GM19455 (cell line): Measurements from ENCODE around the gene COL21A1.

Experiments
- ATAC-seq: cut with Tn5 transposase; IDR thresholded peaks from one replicate; pipeline ENCODE4 v1.9.1; 2021; ENCODE audit not compliant: unreplicated experiment

The COL21A1 gene

DNA sequence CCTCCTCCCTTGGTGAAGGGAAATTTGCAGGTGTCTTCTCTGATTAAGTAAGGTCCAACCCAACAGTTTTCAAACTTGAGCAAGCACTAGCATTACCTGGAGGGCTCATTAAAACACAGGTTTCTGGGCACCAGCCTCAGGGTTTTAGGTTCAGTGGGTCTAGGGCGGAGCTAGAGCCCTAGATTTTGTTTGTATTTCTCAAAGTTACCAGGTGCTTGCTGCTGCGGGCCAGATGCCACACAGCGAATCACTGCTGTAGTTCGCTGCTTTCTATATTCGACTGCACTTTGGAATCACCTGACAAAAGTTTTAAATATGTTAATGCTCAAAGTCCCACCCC is 869 bp downstream of the COL21A1 start:
- ATAC-seq, result no peak

DNA sequence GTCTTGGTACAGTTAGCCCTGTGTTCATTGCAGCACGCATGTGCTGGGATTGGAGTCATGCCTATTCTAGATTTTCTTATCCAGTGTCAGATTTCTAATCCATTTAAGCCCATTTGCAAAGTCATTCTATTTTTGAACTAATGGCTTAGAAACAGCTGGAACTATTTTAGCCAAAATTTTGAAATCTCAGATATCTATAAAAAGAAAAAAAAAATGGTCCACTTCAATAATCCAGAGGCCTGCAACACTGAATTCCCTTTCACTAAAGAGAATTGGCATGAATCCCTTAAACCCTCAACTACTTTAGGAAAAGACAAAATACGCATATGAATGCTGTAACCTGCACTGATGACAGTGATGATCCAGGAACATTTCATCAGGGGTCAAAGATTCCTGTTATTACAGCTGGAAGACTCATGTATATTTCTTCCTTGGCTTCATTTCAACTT is 1.5 kb downstream of the COL21A1 start:
- no peak for ATAC-seq

DNA sequence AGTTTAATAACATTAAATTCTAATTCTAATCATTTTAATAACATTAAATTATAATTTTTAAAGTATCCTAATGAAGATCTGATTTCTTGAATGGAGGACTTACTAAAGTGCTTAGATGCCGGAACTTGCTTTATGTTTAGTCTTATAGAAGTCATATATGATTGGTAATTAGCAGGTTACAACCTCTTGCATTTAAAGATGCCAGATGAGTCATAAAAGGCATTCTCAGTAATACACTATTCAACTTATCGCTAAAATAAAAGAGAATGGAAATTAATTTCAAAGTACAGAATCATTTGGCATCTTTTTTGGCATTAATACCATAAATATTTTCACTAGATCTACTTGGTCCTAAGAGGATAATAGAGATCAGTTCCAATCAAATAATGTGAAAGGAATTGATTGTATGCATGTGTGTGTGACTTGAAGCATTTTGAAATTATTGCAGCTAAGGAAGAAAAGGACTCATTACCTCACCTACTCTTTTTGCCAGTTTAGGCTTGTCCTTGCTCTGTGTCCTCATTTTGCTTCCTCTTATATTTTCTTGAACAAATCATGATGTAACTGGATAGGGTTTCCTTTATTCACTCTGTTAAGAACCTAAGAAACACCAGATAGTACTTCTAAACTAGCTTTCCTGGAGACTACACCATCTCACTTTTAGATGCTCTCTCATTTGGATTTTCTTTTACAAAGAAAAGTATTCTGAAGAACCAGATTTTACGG is 2.7 kb downstream of the COL21A1 start:
- ATAC-seq, result no peak

DNA sequence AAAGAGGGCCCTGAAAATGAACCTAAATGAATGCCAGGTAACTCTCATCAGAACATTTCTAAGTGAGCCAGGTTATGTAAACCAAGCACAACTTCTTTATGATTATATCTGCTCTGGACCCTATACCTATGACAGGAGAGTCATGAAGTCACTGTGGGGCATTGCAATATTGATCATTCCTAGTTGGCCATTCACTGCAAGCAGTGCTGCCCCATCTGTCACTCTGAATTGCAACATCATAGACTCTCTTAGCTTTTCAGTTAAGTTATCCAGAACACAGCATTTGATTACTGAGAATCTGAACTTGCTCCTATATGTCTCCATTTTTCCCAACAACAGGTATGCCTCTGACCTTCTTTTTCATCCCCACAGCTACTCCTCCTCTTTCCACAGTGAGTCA is 3.3 kb downstream of the COL21A1 start:
- ATAC-seq, result no peak

DNA sequence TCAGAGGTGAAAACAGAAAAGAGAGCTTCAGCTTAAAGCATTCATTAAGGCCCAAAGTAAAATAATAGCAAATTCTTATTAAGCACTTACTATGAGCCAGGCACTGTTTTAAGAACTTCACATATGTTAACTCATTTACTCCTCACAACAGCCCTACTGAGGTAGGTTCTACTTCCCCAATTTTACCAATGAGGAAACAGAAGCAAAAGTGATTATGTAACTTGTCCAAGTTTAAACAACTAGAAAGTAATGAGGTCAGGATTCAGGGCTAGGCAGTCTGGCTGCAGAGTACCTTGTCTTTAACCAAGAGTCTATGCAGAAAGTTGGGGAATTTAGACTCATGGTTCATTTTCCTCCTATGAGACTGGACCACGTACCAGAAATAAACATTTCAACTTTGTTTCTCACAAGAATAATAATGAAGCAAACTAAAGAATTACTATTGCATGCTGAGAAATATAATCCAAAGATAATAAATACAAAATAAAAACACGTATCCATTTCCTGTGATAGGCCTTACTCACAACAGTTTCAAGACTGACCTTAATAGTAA is 3.8 kb downstream of the COL21A1 start:
- no peak for ATAC-seq

DNA sequence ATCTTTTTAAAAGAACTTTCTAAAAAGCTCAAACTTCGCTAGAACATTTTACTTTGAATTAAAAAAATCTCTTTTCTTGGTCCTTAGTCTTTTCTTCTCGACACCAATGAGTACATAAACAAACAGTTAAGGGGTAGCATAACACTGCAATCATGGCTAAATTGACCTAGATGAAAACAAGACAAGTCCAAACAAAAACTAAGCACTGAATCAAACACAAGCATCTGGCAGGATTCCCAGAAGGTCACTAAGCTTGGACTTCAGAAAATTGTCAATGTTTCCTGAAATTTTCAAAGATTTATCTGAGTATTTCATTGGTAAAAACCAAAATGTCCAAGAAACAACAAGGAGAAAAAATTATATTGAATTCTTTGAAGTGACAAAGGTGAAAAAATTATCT is 5.0 kb downstream of the COL21A1 start:
- no peak for ATAC-seq

DNA sequence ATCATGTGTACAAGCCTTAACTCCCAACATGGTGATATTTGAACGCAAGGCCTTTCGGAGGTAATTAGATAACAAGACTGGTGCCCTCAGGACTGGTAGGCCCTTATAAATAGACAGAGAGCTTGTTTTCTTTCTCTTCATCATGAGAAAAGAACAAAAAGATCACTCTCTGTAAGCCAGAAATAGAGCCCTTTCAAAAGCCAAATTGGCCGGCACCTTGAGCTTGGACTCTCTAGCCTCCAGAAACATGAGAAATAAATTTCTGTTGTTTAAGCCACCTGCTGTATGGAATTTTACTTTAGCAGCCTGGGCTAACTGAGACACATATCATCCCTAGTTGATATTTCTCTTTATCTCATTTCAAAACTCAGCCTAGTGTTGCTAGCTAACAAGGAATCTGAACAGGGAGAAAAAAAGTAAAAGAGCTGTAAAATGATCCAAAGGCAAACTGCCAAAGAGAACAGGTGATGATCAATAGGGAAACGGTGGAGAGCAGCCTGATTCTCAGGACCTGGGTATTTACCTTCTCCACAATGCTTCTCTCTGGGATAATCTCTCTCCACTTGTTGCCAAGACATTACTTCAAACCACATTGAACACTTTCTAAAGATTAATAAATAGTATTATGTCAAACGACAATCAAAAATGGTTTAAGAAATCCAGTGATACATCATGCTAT is 6.1 kb downstream of the COL21A1 start:
- ATAC-seq, result no peak

DNA sequence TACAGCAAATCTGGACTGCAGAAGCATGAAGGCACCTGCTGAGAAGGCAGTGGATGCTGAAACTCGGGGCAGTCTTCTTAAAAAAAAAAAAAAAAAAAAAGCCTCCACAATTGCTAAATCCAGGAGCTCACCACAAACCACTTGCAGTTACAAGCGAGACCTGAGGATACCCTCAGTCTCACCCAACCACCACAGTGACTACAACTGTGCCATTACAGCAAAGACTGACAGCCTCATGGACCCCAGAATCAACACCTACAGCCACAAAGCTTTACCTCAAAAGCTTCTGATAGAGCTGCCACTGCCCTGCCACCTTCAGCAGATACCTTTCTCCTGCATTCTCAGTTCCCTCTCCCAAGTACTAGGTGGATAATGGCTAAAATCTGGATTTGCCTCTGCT is 9.0 kb downstream of the COL21A1 start:
- no peak for ATAC-seq

DNA sequence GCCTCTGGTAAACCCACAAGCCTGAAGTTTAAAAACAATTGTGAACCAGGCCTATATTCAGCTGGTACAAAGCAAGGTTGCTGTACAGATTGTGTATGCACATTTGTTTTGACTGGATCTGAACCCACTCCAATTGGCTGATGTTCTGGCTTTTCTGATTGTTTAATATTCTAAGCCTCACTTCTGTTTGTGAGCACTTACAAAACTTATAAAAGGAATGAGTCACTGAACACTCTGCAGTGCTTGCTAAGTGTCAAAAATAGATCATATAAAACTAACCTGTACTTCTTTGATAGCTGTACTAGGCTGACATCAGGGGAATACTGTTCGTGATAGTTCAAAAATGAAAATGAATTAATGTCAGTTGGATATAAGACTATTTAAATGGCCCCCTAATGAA is 12.1 kb downstream of the COL21A1 start:
- no peak for ATAC-seq

DNA sequence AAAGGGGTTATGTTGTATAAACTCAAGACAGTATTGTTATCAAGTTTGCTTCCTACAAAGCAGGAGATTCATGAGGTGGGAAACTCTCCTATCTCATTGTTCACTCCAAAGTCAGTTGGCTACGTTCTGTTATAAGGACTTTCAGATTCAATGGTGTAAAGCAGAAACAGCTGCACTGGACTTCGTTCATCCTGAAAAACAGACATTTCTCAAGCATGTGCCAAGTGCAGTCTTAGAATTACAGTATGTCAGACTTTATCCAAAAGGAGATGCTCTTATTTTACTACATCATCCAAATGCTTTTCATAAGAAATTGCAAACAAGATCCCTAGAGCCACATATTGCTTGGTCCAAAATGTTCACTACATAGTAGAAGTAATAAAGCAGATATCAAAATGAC is 14.9 kb downstream of the COL21A1 start:
- no peak for ATAC-seq

DNA sequence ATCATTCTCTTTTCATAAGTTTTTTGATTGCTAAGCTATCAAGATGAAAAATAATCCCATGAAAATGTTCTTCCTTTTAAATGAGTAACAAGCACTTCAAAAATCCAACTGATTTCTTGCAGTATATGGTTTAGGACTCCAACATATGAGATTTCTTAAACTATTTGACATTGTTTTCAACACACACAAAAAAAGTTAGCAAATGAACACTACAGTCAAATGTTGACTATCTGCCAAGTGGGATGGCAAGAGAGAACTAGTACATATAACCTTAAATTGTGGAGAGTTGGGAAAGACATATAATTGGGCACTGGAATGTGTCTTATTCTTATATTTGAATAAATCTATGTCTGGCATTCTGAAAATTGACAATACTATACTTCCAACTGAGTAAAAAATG is 15.6 kb downstream of the COL21A1 start:
- ATAC-seq, result no peak

DNA sequence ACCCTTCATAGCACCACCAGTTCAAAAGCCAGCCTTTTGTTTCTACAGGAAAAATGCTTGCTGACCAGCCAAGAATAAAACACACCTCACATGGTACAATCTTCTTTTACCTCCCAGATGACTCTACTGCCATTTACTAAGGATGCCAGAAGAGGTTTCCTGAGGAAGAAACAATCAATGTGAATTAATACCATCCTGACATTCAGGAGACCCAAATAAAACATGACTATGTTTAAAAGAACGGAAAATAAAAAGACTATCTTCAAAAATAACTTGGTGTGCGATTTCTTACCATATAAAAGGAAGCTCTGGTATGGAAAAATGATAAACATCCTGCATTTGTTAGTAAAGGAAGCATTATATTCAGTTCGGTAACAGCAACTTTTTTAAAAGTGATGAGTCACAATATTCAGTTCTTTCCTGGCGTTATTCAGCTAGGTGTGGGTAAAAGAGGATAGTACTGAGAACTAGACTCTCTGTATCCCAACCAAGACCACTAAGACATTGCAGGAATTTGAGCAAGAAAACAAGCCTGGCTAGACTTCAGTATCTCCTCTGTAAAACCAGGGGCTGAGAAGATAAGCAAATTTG is 16.3 kb downstream of the COL21A1 start:
- ATAC-seq, result no peak

DNA sequence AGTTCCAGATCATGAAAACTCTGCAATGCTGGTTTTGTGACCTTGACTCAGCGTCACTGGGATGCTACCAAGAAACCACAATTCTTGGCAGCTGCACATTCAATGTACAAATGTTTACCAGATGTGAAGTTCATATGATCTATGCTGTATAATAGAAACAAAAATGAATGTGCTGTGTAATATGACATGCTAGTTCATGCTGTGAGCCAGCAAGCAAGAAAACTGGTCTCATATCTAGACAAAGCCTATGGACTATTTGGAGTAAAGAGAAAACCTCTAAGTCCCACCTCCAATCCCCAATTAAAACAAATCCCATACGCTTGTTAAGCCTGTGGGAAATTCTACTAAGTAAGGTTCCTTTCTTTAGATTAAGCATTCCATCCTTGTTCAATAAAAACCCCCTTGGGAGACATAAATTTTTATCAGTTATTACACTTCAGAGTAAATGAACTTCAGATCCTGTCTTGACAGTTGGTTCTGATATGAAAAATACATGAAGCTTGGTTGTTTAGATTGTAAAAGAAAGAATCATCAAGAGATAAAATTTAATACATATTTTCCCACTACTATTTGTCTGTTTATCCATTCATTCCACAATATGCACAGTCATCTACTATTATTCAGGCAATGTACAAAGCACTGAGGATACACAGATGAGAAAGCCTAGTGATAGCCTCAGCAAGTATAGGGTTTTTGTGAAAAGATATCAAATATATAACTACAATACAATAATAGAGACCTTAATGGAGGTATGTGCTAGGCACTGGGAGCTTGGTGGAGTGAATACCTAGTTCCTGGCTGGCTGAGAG is 20.1 kb downstream of the COL21A1 start:
- no peak for ATAC-seq

DNA sequence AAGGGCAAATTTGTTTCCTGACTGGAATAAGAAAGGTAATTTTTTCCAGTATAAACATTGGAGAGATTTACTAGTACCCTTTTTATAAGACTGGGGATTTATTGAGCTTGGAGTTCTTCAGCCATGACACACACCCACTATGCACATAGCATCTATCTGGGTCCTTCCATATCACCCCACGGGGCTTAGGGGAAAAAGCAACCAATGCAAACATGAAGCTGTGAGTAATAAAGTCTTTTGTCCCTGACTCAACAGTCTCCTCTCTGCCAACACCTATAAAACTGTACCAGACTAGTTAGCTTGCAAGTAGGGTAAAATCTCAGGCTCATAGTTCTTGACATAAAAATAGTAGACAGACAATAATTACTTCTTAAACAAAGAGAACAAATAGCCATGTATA is 23.4 kb downstream of the COL21A1 start:
- no peak for ATAC-seq

DNA sequence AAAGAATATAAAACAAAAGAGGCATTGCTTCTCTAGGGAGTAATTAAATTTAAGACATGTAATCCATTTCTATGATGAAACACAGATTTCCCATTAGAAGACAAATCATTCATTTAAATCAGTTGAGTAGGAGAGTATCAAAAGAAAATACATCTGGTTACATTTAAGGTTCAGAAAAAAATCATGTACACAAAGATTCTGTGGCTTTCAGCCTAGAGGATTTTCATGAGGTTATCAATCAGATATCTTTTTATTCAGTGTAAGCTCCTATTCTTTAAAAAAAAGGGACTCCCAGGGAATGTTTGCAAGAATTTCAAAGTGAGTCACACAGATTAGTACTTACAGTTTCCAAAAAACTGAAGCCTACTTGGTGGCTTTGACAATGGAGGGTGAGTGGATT is 24.9 kb downstream of the COL21A1 start:
- no peak for ATAC-seq

DNA sequence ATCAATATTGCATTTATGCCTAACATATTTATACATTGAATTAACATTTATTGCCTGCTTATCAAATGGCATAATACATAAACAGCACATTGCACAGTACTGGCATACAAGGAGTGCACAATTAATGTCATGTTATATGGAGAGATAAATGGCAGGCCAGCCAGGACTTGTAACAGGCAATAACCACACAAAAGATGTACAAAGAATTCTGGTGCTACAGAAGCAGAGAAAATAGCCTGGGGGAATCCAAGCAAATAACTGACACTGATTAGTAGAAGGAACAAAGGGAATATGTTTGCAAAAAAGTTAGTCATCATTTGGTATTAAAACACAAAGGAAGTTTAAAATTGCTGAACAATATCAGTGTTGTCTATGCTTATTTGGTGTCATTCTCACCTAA is 27.3 kb downstream of the COL21A1 start:
- ATAC-seq, result no peak

DNA sequence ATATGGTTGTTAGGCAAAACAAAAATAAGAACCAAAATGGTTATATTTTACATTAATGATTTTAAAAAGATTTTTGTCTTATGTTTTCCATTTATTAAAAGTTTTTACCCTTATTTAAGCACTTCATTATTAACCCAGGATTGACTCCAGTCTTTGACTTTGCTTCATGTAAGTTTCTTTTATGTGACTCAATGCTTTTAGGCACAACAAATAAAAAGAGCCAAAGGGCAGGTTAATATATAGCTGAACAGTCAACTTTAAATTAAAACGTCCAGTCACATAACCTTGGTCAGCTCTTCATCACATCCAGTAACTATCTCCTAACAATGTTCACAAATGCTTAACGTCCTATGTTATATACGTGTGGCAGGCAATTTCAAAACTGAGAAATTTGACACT is 32.7 kb downstream of the COL21A1 start:
- no peak for ATAC-seq

DNA sequence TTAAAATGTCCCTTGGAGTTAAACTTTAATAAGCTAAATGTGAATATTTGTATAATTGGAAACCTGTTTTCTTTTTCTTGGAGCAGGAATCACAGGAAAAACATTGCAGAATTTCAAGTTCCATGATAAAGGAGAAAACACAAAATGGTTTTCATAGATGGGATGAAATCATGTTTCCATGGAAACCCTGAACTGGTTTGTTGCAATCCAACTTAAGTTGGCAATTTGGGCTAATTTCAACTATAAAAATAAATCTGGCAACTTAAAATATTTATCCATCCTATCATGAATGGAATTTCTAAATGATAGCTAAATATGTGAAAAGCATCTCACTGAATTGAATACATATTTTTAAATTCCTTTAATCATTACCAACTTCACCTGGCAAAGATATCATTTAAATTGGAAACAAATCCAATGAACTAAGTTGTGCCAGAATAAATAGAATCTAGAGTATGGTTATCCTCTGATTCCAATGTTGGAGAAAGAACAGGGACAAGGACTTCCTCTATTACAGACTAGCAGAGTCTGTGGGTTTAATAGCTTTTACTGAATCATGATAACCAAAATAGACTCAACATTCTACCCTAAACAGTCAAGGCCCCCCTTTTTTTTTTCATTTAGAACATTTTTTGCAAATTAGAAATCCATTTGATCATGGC is 33.2 kb downstream of the COL21A1 start:
- no peak for ATAC-seq

DNA sequence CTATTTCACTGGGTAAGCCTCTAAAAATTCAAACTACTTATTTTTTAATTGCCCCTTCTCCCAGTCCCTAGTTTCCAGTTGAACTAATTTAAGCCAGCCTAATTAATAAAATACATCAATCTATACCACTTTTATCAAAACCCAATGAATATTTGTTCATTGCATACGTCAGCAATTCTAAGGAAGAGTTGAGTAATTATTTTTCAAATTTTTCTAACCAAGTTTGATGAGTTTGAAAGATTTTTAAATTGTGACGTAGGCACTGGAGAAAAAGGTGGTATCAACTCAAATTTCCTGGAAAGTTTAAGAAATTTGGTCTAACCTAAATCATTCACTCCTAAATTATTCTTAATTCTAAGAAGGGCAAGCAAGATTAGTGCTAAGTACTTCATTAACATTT is 35.7 kb downstream of the COL21A1 start:
- no peak for ATAC-seq

DNA sequence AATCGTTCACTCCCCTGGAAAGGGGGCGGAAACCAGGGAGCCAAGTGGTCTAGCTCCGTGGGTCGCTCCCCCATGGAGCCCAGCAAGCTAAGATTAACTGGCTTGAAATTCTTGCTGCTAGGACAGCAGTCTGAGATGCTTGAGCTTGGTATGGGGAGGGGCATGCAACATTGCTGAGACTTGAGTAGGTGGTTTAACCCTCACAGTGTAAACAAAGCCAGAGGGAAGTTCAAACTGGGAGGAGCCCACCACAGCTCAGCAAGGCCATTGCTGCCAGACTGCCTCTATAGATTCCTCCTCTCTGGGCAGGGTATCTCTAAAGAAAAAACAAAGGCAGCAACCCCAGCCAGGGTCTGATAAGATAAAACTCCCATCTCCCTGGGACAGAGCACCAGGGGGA is 43.2 kb downstream of the COL21A1 start:
- ATAC-seq, result no peak

DNA sequence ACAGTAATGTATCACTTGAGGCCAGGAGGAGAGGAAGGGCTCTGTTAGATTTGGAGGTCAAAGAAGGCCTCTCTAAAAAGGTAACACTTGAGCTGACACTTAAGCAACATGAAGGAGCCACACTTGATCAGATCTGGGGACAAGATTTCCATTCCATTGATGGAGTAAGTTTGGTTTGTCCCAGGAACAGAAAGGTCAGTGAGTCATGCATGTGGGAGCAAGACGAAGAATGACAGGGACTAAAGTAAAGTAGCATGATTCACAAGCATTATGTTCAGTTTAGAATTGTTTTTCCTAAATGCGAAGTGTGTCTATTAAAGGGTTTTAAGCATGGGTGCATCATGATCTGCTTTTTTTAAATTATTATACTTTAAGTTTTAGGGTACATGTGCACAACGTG is 47.4 kb downstream of the COL21A1 start:
- no peak for ATAC-seq
